ENCODE results near the gene SYNGR2.
A peak's percentile ranks its signal among the peaks of the same experiment; 100 is the strongest.
"Not testable (repeated sequence)": the region's sequence is repeated elsewhere in the genome, so short reads cannot be mapped to it uniquely, and the experiment has no call there.

The SYNGR2 gene

GRCh38 chr17:78130437-78131101, 37.8 kb upstream of the SYNGR2 start, which contains the start of gene TMC8:
TSS of gene TMC8 (plus strand) at chr17:78130771. CDS start at chr17:78131589, 818 bp downstream.
- DNase-seq: peak; percentile 76 to 90

GRCh38 chr17:78131172-78132083, 37.0 kb upstream of the SYNGR2 start:
- DNase-seq: no peak

- peak; percentile 83 to 86 for DNase-seq
Observed at GRCh38 chr17:78132084-78132676, 36.2 kb upstream of the SYNGR2 start.

- no peak for DNase-seq
Observed at GRCh38 chr17:78132767-78133178, 35.6 kb upstream of the SYNGR2 start.

- DNase-seq: no peak
Observed at GRCh38 chr17:78133179-78133951, 35.0 kb upstream of the SYNGR2 start.

- DNase-seq: peak; percentile 85 to 90
Observed at GRCh38 chr17:78133971-78134898, 34.1 kb upstream of the SYNGR2 start.

GRCh38 chr17:78134899-78135385, 33.4 kb upstream of the SYNGR2 start:
- no peak for DNase-seq

- no peak for DNase-seq
Observed at GRCh38 chr17:78135858-78136500, 32.4 kb upstream of the SYNGR2 start.

- DNase-seq: peak in 1 of 2 donors; percentile 41
Observed at GRCh38 chr17:78137392-78138203, 30.8 kb upstream of the SYNGR2 start.

- no peak for DNase-seq
Observed at GRCh38 chr17:78138204-78139060, 29.9 kb upstream of the SYNGR2 start.

GRCh38 chr17:78139861-78140168, 28.6 kb upstream of the SYNGR2 start:
- DNase-seq: not testable (repeated sequence)

GRCh38 chr17:78140169-78141051, 28.0 kb upstream of the SYNGR2 start:
- DNase-seq: peak; percentile 97

- DNase-seq: no peak
Observed at GRCh38 chr17:78141437-78142118, 26.8 kb upstream of the SYNGR2 start.

GRCh38 chr17:78142119-78142861, 26.1 kb upstream of the SYNGR2 start:
- no peak for DNase-seq

GRCh38 chr17:78143214-78144146, 24.9 kb upstream of the SYNGR2 start:
- DNase-seq: no peak
